Left ventricle myocardium inferior (tissue), 1 donor: ENCODE data around the gene PLEKHG7. TPM values are rescaled to one million over a fixed set of nuclear protein-coding genes. Genes with fewer than 3 reads are reported as not detected.
"Not testable (repeated sequence)": the region's sequence is repeated elsewhere in the genome, so short reads cannot be mapped to it uniquely, and the experiment has no call there.

Experiments used
- DNase-seq: peaks from one replicate; pipeline ENCODE4 v3.0.0-alpha.2; 2020
- H3K27ac ChIP-seq: fragments of 200-600 bp; replicated peaks from 2 replicates; pipeline ENCODE4 v1.8.0; 2021
- H3K27me3 ChIP-seq: fragments of 200-600 bp; 2 replicates; pipeline ENCODE4 v1.8.0; 2021; ENCODE audit warnings: low read depth
- H3K36me3 ChIP-seq: fragments of 200-600 bp; 2 replicates; pipeline ENCODE4 v1.8.0; 2021
- H3K4me1 ChIP-seq: fragments of 200-600 bp; 2 replicates; pipeline ENCODE4 v1.8.0; 2021
- H3K4me3 ChIP-seq: fragments of 200-600 bp; 2 replicates; pipeline ENCODE4 v1.8.0; 2021; ENCODE audit warnings: mild to moderate bottlenecking, moderate library complexity
- H3K9me3 ChIP-seq: fragments of 200-600 bp; replicated peaks from 2 replicates; pipeline ENCODE4 v1.8.0; 2021
- intact Hi-C: fragments of 100-400 bp; cut with micrococcal nuclease; formaldehyde crosslinking; loops from one replicate; pipeline ENCODE4 v1.11.0; 2022
- total RNA-seq: library from RNA; stranded (reverse); fragmentation: NEBNext Ultra II Directional; extraction: Animal tissue kit (Norgen Biotek cat#: 25700); gene quantifications from one replicate; pipeline ENCODE4 v1.2.1, GENCODE V29; 2021
- TF ChIP-seq, protein P1 (sequence below): fragments of 200-600 bp; IDR thresholded peaks from 2 replicates; pipeline ENCODE4 v1.8.0; 2021; ENCODE audit warnings: antibody characterized with exemption, mild to moderate bottlenecking, borderline replicate concordance
- donor health status: DM: no; HTN: yes; CAD: no; lungs with severe emphysema.

The PLEKHG7 gene
- total RNA-seq, 1 donor from 2014 or later: not detected

- Histone ChIP-seq H3K9me3 (no peaks in the 10 kb centered on the region), H3K4me1 (no peaks in the 10 kb centered on the region), H3K27ac (no peak overlapping the region), H3K36me3 (no peaks in the 10 kb centered on the region), H3K4me3 (no peak overlapping the region), H3K27me3 (no peaks in the 10 kb centered on the region)
- TF ChIP-seq, protein P1, sequence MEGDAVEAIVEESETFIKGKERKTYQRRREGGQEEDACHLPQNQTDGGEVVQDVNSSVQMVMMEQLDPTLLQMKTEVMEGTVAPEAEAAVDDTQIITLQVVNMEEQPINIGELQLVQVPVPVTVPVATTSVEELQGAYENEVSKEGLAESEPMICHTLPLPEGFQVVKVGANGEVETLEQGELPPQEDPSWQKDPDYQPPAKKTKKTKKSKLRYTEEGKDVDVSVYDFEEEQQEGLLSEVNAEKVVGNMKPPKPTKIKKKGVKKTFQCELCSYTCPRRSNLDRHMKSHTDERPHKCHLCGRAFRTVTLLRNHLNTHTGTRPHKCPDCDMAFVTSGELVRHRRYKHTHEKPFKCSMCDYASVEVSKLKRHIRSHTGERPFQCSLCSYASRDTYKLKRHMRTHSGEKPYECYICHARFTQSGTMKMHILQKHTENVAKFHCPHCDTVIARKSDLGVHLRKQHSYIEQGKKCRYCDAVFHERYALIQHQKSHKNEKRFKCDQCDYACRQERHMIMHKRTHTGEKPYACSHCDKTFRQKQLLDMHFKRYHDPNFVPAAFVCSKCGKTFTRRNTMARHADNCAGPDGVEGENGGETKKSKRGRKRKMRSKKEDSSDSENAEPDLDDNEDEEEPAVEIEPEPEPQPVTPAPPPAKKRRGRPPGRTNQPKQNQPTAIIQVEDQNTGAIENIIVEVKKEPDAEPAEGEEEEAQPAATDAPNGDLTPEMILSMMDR: no peak
- no peak for DNase-seq
- intact Hi-C loops: no loop called here
Measured at GRCh38 chr12:92661269-92661668, 41.5 kb upstream of the PLEKHG7 start.

- Histone ChIP-seq H3K36me3 (no peaks in the 10 kb centered on the region), H3K4me1 (no peaks in the 10 kb centered on the region), H3K9me3 (no peaks in the 10 kb centered on the region), H3K4me3 (no peak overlapping the region), H3K27me3 (no peaks in the 10 kb centered on the region), H3K27ac (no peak overlapping the region)
- DNase-seq: no peak
- intact Hi-C loops: no loop called here
- TF ChIP-seq, protein P1: no peak
Measured at GRCh38 chr12:92665496-92665895, 37.3 kb upstream of the PLEKHG7 start.

- H3K27me3 ChIP-seq: no peaks in the 10 kb centered on the region
- H3K36me3 ChIP-seq: no peaks in the 10 kb centered on the region
- H3K4me1 ChIP-seq: no peaks in the 10 kb centered on the region
- no peak overlapping the region for H3K4me3 ChIP-seq
- intact Hi-C loops: no loop called here
- H3K27ac ChIP-seq: no peak overlapping the region
- H3K9me3 ChIP-seq: no peaks in the 10 kb centered on the region
- no peak for DNase-seq
- TF ChIP-seq, protein P1: no peak
Measured at GRCh38 chr12:92668739-92669138, 34.0 kb upstream of the PLEKHG7 start.

GRCh38 chr12:92671524-92671923 lies 31.3 kb upstream of the PLEKHG7 start:
- H3K36me3 ChIP-seq, H3K27me3 ChIP-seq, H3K4me1 ChIP-seq, intact Hi-C loops, H3K27ac ChIP-seq, H3K9me3 ChIP-seq, H3K4me3 ChIP-seq, DNase-seq: not testable (repeated sequence)

GRCh38 chr12:92673756-92674155 lies 29.0 kb upstream of the PLEKHG7 start:
- TF ChIP-seq, protein P1: no peak
- H3K27ac ChIP-seq: no peak overlapping the region
- intact Hi-C loops: no loop called here
- no peaks in the 10 kb centered on the region for H3K27me3 ChIP-seq
- H3K4me1 ChIP-seq: no peaks in the 10 kb centered on the region
- no peaks in the 10 kb centered on the region for H3K9me3 ChIP-seq
- no peak for DNase-seq
- H3K36me3 ChIP-seq: no peaks in the 10 kb centered on the region
- H3K4me3 ChIP-seq: no peak overlapping the region

DNA sequence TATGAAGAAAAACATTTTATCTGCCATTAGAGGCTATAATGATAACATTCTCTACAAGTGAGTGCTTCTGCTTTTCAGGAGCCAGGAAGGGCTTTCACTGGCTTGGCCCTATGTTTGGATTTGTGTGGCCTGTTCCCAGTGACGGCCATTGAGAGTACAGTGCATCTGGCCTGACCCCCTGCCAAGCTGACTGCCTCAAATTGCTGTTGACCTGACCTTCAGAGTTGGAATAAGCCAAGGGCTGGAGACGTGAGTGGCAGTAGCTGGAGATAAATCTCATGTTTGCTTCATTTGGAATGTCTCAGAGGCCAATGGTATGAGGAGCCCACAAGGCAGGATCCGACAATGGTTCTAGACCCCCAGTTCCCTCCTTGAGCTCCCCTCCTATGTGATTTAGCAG lies 28.3 kb upstream of the PLEKHG7 start:
- no peak for DNase-seq
- intact Hi-C loops: no loop called here
- TF ChIP-seq, protein P1: no peak
- Histone ChIP-seq H3K27ac (no peak overlapping the region), H3K4me1 (no peaks in the 10 kb centered on the region), H3K27me3 (no peaks in the 10 kb centered on the region), H3K9me3 (no peaks in the 10 kb centered on the region), H3K4me3 (no peak overlapping the region), H3K36me3 (no peaks in the 10 kb centered on the region)
